Activated T-cell treated with anti-CD3 and anti-CD28 coated beads, Interleukin-2, amount 50 U/mL, for 1 hour (primary cell): Measurements from ENCODE around the gene RTN4RL2.
A peak's percentile ranks its signal among the peaks of the same experiment; 100 is the strongest.

Experiments used
- DNase-seq: peaks from one replicate; pipeline ENCODE4 v3.0.0-alpha.2; 2020

RTN4RL2 gene

GRCh38 chr11:57500926-57501325 is 40.6 kb downstream of the RTN4RL2 start:
- no peak for DNase-seq

GRCh38 chr11:57501953-57502352 is 41.6 kb downstream of the RTN4RL2 start:
- DNase-seq: no peak

GRCh38 chr11:57502376-57502775 is 42.0 kb downstream of the RTN4RL2 start:
- DNase-seq: no peak

- no peak for DNase-seq
Observed at GRCh38 chr11:57502870-57503269, 42.5 kb downstream of the RTN4RL2 start.

GRCh38 chr11:57504511-57504910 is 44.2 kb downstream of the RTN4RL2 start:
- DNase-seq: no peak

- no peak for DNase-seq
Observed at GRCh38 chr11:57506522-57506921, 46.2 kb downstream of the RTN4RL2 start.

- DNase-seq: no peak
Observed at GRCh38 chr11:57508341-57509170, 48.2 kb downstream of the RTN4RL2 start.

GRCh38 chr11:57511741-57512430 is 51.6 kb downstream of the RTN4RL2 start:
- no peak for DNase-seq

GRCh38 chr11:57512646-57513451 is 52.5 kb downstream of the RTN4RL2 start:
- no peak for DNase-seq

- DNase-seq: no peak
Observed at GRCh38 chr11:57513452-57513795, 53.1 kb downstream of the RTN4RL2 start.

- DNase-seq: peak; percentile 52
Observed at GRCh38 chr11:57513911-57514537, 53.7 kb downstream of the RTN4RL2 start.

GRCh38 chr11:57514538-57515331 is 54.4 kb downstream of the RTN4RL2 start:
- peak; percentile 50 for DNase-seq

- DNase-seq: peak; percentile 31
Observed at GRCh38 chr11:57515332-57516060, 55.2 kb downstream of the RTN4RL2 start, which contains the start of gene SLC43A1. Gene SLC43A1 (minus strand): TSS chr11:57515702. CDS start chr11:57514111, 1,591 bp downstream.

- DNase-seq: no peak
Observed at GRCh38 chr11:57516061-57516443, 55.7 kb downstream of the RTN4RL2 start.

GRCh38 chr11:57521116-57521515 is 60.8 kb downstream of the RTN4RL2 start:
- DNase-seq: no peak

- no peak for DNase-seq
Observed at GRCh38 chr11:57523419-57523818, 63.1 kb downstream of the RTN4RL2 start.
